ENCODE measurements around the gene ERICH2.
A peak's percentile ranks its signal among the peaks of the same experiment; 100 is the strongest.
"Not testable (repeated sequence)": the region's sequence is repeated elsewhere in the genome, so short reads cannot be mapped to it uniquely, and the experiment has no call there.

The ERICH2 gene, protein sequence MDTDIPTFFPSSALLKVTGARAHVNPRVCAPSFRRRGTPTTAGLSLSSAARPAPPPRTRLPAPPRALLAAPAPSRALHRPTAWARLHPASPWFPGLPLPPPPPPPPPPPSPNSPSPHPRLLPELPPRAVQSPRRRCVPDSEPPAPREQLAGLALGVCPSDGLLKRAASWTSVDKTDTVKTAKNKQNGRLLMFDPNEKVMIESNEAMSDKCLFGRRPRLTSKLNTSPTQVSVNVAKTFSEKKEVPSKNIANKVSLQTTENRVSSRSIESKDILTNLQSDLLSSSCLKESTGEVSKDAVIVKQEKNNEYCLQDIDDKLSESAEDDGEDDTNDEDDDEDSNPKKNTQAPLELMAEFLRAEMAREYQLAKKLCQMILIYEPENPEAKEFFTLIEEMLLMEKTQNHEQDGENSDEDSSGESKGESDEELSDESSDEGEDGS

DNA sequence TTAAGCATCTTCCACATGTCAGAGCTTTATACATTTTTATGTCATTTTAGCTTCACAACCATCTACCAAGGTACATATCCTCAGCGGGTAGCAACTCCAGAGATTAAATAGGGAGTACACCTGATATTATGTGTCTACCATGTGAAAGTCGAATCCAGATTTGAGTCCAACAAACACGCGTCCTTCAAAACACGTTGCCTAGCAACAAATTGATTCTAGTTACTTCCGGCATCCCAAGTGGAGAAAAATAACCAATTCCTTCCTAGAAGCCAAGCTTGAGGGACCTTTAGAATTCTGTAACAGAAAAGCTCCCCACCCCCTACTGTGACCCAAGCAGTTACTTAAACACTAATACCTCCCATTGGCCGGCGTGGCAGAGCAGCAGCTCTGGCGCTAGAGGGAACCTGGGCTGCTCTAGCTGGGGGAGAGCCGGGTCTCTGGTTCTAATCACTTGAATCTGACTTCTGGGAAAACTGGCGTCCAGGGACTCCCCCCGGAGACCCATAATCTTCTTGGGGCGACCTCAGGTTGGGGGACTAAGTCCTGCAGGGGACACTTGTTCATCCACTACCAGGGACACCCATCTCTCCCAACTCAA is at the start of gene ERICH2:
Gene ERICH2, plus strand, starts transcription at position 371 of the 598 bp plus-strand sequence. CDS start 304 bp downstream, outside the sequence.
- peak; percentile 1 to 6 for DNase-seq (ENCODE audit: low read depth in 2 of 2, low spot score in 1 of 2)

DNA sequence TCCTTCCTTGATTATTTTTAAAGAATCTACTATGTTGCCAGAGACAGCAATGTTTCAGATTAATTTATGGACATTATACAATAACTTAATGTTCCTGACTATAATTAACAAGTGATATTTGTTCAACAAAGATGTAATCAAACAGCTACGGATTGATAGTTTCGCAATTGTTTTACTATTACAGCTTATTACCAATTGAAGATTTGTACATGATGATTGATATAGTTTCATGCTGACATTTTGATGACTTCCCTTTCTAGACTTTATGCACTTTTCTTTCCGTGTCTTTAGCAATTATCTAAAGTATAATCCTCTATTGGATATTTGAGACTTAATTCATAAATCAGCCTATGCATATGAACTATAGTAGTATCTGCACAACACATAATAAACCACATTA is 48.5 kb upstream of the ERICH2 start:
- DNase-seq (ENCODE audit: low read depth in 2 of 2, low spot score in 1 of 2): no peak

DNA sequence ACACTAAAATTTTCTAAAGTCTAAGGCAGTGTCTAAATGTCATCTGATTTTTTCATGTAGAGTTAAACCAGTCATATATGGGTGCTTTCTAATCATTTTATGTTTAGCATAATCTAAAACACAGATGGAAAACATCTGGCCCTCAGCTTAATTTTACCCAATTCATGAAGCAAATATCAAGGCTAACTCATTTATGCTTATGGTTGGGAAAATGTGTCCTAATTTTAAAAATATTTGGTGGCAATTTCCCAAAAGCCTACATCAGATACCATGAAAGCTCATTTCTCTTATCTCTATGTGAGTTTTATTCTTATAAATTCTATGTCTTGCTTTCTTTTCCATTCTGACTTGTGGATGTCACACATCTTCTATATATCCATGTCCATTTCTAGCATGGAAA is 47.9 kb upstream of the ERICH2 start:
- DNase-seq (ENCODE audit: low read depth in 2 of 2, low spot score in 1 of 2): no peak

- DNase-seq (ENCODE audit: low read depth in 2 of 2, low spot score in 1 of 2): no peak
Observed at GRCh38 chr2:170723446-170723958, 46.7 kb upstream of the ERICH2 start.

DNA sequence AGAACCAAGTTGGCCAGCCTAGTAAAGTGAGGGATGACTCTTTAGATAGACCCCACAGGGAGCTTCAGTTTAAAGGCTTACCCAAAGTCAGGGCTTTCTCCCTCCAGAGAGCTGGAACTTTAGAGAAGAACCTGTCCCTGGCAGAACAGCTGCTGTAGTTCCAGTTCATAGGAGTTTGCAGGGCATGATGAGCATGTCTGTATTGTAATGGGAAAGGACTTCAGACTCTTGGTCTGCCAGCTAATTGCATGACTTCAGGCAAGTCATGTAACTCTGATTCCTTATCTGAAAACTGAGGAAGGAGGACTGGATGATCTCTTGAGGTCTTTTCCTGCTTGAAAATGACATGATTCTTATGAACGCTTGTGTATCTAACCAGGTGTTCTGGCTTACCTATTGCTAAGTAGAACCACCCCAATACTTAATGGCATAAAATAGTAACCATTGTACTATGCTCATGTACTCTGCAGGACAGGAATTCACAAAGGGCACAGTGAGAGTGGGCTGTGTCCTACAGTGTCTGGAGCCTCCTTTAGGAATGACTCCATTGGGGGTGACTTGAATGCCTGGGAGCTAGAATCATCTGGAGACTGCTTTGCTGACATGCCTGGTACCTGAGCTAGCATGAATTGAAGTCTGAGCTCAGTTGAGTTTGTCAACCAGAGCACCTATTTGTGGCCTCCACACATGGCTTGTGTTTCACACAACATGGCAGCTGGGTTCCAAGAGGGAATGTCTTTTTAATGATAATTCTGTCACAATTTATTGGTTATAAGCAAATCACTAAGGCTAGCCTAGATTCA is 36.2 kb upstream of the ERICH2 start:
- no peak for DNase-seq (ENCODE audit: low read depth in 2 of 2, low spot score in 1 of 2)

GRCh38 chr2:170734601-170735000 is 35.6 kb upstream of the ERICH2 start:
- not testable (repeated sequence) for DNase-seq (ENCODE audit: low read depth in 2 of 2, low spot score in 1 of 2)

- DNase-seq (ENCODE audit: low read depth in 2 of 2, low spot score in 1 of 2): no peak
Observed at GRCh38 chr2:170736628-170737027, 33.5 kb upstream of the ERICH2 start.

DNA sequence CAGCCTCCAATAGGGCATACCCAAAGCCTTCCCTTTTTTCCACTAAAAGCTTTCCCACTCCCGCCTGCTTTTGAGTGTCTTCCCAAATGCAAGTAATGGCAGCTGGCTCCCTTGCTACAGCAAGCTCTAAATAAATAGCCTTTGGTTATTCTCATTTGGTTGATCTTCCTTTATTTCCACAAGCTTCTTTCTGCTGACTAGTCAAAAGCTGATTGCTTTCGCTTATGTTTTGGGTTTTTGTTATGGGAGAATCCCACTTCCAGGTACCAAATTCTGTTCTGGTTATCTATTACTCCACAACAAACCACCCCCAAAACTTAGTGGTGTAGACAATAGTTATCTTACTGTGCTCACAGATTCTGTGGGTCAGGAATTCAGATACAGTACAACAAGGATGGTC is 32.8 kb upstream of the ERICH2 start:
- no peak for DNase-seq (ENCODE audit: low read depth in 2 of 2, low spot score in 1 of 2)

DNA sequence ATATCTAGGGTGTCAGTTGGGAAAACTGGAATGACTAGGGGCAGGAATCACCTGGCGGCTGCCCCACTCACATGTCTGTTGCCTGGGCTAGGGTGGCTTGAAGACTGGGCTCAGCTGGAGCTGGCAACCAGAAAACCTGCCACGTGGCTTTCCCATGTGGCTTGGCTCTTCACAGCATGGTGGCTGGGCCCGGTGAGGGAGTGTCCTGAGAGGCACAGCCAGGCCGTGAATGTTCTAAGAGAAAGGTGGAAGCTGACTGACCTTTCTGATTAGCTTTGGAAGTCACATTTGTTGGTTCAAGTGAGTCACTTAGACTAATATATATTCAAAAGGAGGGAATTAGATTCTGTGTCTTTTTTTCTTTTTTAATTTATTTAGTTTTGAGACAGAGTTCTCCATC is 32.4 kb upstream of the ERICH2 start:
- DNase-seq (ENCODE audit: low read depth in 2 of 2, low spot score in 1 of 2): no peak

- no peak for DNase-seq (ENCODE audit: low read depth in 2 of 2, low spot score in 1 of 2)
Observed at GRCh38 chr2:170739048-170739447, 31.1 kb upstream of the ERICH2 start.

DNA sequence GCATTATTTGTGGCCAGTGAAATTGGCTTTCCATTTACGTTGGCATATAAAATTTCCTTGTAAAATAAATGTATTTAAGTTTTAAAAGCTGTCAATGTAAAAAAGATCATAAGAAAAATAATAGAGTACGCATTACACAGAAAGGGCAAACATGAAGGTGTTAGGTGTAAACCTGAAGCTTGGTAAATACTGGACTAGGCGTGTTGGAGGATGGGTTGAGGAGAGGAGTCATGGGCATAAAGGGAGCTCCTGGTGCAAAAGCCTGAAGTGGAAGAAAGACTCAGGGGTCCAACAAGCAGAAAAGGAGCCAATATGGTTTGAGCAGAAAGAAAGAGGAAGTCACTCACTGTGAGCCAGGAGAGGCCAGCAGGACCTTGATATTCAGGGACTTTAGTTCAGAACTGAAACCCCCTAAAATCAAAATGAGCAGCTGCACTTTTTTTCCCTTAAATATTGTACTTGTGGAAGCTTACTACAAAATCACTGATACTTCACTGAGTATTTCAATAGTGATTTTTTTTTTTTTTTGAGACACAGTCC is 30.6 kb upstream of the ERICH2 start:
- no peak for DNase-seq (ENCODE audit: low read depth in 2 of 2, low spot score in 1 of 2)

- no peak for DNase-seq (ENCODE audit: low read depth in 2 of 2, low spot score in 1 of 2)
Observed at GRCh38 chr2:170740660-170741059, 29.5 kb upstream of the ERICH2 start.

DNA sequence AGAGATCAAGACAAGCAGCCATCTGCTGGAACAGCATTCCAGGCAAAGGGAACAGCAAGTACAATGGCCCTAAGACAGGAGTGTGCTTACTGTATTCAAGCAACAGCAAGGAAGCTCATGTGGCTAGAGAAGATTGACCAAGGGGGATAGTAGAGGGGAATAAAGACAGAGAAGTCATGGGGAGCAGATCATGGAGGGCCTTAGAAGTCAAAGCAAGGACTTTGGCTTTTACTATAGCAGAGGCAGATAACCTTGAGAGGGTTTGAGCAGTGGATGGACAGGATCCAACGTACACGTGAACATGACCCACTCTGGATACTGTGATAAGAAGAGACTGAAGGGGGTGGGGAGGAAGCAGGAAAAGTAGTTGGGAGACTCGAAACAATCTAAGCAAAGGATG is 28.2 kb upstream of the ERICH2 start:
- DNase-seq (ENCODE audit: low read depth in 2 of 2, low spot score in 1 of 2): no peak

GRCh38 chr2:170742896-170743529 is 27.2 kb upstream of the ERICH2 start:
- no peak for DNase-seq (ENCODE audit: low read depth in 2 of 2, low spot score in 1 of 2)

DNA sequence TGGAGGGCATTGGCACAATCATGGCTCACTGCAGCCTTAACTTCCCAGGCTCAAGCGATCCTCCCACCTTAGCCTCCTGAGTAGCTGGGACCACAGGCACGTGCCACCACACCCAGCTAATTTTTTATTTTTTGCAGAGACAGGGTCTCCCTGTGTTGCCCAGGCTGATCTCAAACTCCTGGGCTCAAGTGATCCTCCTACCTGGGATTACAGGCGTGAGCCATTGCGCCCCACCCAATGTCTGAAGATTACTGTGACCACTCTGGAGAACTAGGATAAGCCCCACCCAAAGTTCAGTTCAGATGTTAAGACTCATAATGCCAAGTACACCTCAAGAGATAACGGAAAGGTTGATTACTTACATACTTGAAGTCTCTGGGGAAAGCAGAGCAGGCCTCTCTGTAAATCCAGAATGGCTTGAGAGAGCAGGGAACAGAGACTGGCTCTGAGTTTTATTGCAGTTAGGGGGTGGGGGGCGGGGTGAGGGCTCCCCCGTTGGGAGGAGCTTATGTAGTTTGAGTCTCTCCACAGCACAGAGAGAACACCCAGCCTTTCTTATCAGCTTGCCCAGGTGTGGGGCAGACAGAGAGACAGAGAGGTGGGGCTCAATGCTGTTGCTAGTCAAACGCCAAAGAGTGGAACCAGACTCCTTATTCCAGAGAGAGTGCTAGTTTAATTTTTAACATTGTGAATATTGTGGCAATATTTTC is 26.5 kb upstream of the ERICH2 start:
- no peak for DNase-seq (ENCODE audit: low read depth in 2 of 2, low spot score in 1 of 2)

- no peak for DNase-seq (ENCODE audit: low read depth in 2 of 2, low spot score in 1 of 2)
Observed at GRCh38 chr2:170744248-170745002, 25.8 kb upstream of the ERICH2 start.

- DNase-seq (ENCODE audit: low read depth in 2 of 2, low spot score in 1 of 2): no peak
Observed at GRCh38 chr2:170745305-170745704, 24.9 kb upstream of the ERICH2 start.

- DNase-seq (ENCODE audit: low read depth in 2 of 2, low spot score in 1 of 2): no peak
Observed at GRCh38 chr2:170747921-170748320, 22.3 kb upstream of the ERICH2 start.

DNA sequence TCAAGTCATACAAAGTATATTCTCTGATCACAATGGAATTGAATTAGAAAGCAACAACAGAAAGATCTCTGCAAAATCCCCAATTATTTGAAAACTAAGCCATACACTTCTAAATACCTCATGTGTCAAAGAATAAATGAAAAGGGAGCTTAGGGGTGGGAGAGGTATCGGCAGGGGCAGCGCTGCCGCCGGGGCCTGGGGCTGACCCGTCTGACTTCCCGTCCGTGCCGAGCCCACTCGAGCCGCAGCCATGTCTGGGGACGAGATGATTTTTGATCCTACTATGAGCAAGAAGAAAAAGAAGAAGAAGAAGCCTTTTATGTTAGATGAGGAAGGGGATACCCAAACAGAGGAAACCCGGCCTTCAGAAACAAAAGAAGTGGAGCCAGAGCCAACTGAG is 18.6 kb upstream of the ERICH2 start:
- not testable (repeated sequence) for DNase-seq (ENCODE audit: low read depth in 2 of 2, low spot score in 1 of 2)

- DNase-seq (ENCODE audit: low read depth in 2 of 2, low spot score in 1 of 2): no peak
Observed at GRCh38 chr2:170761572-170761971, 8.6 kb upstream of the ERICH2 start.

Measured in stimulated activated CD8-positive, alpha-beta memory T cell treated with anti-CD3 and anti-CD28 coated beads, Interleukin-4, amount 100 ng/mL, for 4 hours (primary cell).